ENCODE measurements around the gene FGF14.

FGF14 gene

GRCh38 chr13:102401766-102402165, at the start of gene FGF14:
TSS of gene FGF14 (minus strand) at chr13:102402048.
- H3K36me3 Mint-ChIP-seq (ENCODE audit: low read depth), result no peaks in the 10 kb centered on the region
- H3K27me3 Mint-ChIP-seq (ENCODE audit: low read depth, poor library complexity), result peaks cover 89% of the 10 kb centered on the region
- H3K4me1 Mint-ChIP-seq, result peaks cover 26% of the 10 kb centered on the region
- no peak within 1 kb of the TSS for H3K27ac Mint-ChIP-seq
- no peak for DNase-seq
- no peaks in the 10 kb centered on the region for H3K9me3 Mint-ChIP-seq
- TF ChIP-seq, protein P1, sequence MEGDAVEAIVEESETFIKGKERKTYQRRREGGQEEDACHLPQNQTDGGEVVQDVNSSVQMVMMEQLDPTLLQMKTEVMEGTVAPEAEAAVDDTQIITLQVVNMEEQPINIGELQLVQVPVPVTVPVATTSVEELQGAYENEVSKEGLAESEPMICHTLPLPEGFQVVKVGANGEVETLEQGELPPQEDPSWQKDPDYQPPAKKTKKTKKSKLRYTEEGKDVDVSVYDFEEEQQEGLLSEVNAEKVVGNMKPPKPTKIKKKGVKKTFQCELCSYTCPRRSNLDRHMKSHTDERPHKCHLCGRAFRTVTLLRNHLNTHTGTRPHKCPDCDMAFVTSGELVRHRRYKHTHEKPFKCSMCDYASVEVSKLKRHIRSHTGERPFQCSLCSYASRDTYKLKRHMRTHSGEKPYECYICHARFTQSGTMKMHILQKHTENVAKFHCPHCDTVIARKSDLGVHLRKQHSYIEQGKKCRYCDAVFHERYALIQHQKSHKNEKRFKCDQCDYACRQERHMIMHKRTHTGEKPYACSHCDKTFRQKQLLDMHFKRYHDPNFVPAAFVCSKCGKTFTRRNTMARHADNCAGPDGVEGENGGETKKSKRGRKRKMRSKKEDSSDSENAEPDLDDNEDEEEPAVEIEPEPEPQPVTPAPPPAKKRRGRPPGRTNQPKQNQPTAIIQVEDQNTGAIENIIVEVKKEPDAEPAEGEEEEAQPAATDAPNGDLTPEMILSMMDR (IDR thresholded peaks at IDR 0.05), result no peak
- peak within 1 kb of the TSS; percentile 83 for H3K4me3 Mint-ChIP-seq

DNA sequence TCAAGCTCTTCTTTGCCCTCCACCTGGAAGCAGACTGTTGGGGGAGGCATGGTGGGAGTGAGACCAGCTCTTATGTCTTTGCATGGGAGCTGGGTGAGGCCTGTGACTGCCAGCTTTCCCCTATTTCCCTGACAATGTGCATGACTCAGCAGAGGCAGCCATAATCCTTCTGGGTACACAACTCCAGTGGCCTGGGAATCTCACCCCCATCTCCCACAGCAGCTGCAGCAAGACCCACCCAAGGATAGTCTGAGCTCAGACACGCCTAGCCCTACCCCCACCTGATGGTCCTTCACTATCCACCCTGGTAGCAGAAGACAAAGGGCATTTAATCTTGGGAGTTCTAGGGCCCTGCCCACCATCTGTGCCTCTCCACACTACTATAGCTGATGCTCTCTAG, 41.4 kb upstream of the FGF14 start:
- DNase-seq, result no peak
- H3K4me1 Mint-ChIP-seq, result no peaks in the 10 kb centered on the region
- no peak overlapping the region for H3K4me3 Mint-ChIP-seq
- H3K27me3 Mint-ChIP-seq (ENCODE audit: low read depth, poor library complexity), result peaks cover 9% of the 10 kb centered on the region
- peaks cover 8% of the 10 kb centered on the region for H3K9me3 Mint-ChIP-seq
- no peak overlapping the region for H3K27ac Mint-ChIP-seq
- no peaks in the 10 kb centered on the region for H3K36me3 Mint-ChIP-seq (ENCODE audit: low read depth)
- TF ChIP-seq, protein P1 (IDR thresholded peaks at IDR 0.05), result no peak

- DNase-seq, result no peak
- Mint-ChIP-seq H3K9me3 (peaks cover 4% of the 10 kb centered on the region), H3K36me3 (ENCODE audit: low read depth) (no peaks in the 10 kb centered on the region), H3K27ac (no peak overlapping the region), H3K4me1 (no peaks in the 10 kb centered on the region), H3K27me3 (ENCODE audit: low read depth, poor library complexity) (peaks cover 5% of the 10 kb centered on the region), H3K4me3 (no peak overlapping the region)
- TF ChIP-seq, protein P1 (IDR thresholded peaks at IDR 0.05), result no peak
These were observed 39.2 kb upstream of the FGF14 start for GRCh38 chr13:102441085-102441484.

DNA sequence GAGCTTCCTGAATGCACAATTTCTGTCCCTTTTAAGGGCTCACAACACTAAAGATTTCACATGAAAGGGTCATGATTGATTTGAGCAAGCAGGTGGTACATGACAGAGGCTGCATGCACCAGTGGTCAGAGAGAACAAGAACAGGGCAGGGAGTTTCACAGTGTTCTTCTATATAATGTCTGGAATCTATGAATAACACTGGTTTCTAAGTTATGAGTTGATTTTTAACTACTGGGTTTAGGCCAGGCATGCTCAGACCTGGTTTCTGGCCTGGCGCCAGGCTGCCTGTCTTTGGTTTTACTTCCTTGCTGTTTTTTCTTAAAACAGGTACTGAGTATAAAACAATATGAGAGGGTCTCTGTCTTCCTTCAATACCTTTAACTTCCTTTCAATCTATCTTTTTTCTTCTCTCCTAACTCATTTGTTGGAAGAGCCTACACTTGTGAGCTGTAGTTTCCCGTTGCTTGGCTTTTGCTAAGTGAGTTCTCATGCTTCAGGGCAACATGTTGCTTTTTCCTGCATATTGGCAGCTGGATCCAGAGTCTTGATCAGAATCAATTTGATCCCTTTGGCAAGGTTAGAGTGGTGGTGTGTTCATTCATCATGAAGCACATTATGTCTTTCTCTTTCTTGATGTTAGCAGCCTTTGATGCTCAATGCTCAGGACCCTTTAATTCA, 38.5 kb upstream of the FGF14 start:
- TF ChIP-seq, protein P1 (IDR thresholded peaks at IDR 0.05), result no peak
- H3K27me3 Mint-ChIP-seq (ENCODE audit: low read depth, poor library complexity), result peaks cover 6% of the 10 kb centered on the region
- no peak for DNase-seq
- H3K27ac Mint-ChIP-seq, result no peak overlapping the region
- H3K9me3 Mint-ChIP-seq, result peaks cover 8% of the 10 kb centered on the region
- H3K4me3 Mint-ChIP-seq, result no peak overlapping the region
- H3K36me3 Mint-ChIP-seq (ENCODE audit: low read depth), result no peaks in the 10 kb centered on the region
- H3K4me1 Mint-ChIP-seq, result no peaks in the 10 kb centered on the region

DNA sequence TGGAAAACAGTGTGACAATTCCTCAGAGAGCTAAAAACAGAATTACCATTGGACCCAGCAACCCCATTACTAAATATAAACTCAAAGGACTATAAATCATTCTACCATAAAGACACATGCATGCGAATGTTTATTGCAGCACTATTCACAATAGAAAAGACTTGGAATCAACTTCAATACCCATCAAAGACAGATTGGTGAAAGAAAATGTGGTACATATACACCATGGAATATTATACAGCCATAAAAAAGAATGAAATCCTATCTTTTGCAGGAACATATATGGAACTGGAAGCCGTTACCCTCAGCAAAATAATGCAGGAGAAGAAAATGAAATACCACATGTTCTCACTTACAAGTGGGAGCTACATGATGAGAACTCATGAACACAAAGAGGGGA, 20.8 kb upstream of the FGF14 start:
- Mint-ChIP-seq H3K36me3 (ENCODE audit: low read depth) (no peaks in the 10 kb centered on the region), H3K27ac (no peak overlapping the region), H3K27me3 (ENCODE audit: low read depth, poor library complexity) (no peaks in the 10 kb centered on the region), H3K4me3 (no peak overlapping the region), H3K4me1 (no peaks in the 10 kb centered on the region), H3K9me3 (peaks cover 47% of the 10 kb centered on the region)
- TF ChIP-seq, protein P1 (IDR thresholded peaks at IDR 0.05), result no peak
- DNase-seq, result no peak

GRCh38 chr13:102405499-102406100, 3.8 kb upstream of the FGF14 start:
- Mint-ChIP-seq H3K4me1 (peaks cover 19% of the 10 kb centered on the region), H3K9me3 (no peaks in the 10 kb centered on the region), H3K27me3 (ENCODE audit: low read depth, poor library complexity) (peaks cover 74% of the 10 kb centered on the region), H3K27ac (no peak overlapping the region), H3K4me3 (no peak overlapping the region), H3K36me3 (ENCODE audit: low read depth) (no peaks in the 10 kb centered on the region)
- TF ChIP-seq, protein P1 (IDR thresholded peaks at IDR 0.05), result no peak
- DNase-seq, result peak; percentile 54
